Peyer's patch (tissue), 4 donors: ENCODE data around the gene MAST2.

Experiments
- POLR2A ChIP-seq, 2 donors: fragments of 450-650 bp; IDR thresholded peaks; one replicate each; pipeline ENCODE4 v1.5.1; 2017; ENCODE audit warnings: antibody characterized with exemption in 2 of 2, mild to moderate bottlenecking in 2 of 2, moderate library complexity in 2 of 2
- TF ChIP-seq, protein P1 (sequence below), 6 experiments: fragments of 450-650 bp in 4 of 6; fragments of 200-600 bp in 2 of 6; sonication (generic) in 1 of 6; IDR thresholded peaks; one replicate each; pipeline ENCODE4 v1.5.1; 2017 to 2019; ENCODE audit warnings: antibody characterized with exemption in 6 of 6, mild to moderate bottlenecking in 3 of 6, moderate library complexity in 1 of 6

DNA sequence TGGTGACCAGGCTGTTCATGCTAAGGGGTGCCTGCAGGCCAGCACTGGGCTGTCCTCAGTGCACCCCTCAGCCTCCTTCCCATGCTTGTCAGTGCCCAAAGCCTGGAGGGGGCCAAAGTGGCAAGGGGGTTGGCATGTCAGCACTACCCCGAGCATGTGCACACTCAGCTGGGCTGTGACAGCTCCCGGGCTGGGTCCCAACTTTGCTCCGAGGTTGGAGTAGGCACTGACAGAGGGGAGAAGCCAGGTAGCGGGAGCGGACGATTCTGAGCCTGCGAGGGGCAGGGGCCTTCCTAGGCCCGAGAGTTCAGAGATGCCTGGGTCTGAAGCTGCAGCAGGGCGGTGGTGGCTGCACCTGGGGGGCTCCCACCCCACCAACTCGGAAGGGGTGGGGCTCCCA is 119.0 kb downstream of the MAST2 start:
- TF ChIP-seq, protein P1, sequence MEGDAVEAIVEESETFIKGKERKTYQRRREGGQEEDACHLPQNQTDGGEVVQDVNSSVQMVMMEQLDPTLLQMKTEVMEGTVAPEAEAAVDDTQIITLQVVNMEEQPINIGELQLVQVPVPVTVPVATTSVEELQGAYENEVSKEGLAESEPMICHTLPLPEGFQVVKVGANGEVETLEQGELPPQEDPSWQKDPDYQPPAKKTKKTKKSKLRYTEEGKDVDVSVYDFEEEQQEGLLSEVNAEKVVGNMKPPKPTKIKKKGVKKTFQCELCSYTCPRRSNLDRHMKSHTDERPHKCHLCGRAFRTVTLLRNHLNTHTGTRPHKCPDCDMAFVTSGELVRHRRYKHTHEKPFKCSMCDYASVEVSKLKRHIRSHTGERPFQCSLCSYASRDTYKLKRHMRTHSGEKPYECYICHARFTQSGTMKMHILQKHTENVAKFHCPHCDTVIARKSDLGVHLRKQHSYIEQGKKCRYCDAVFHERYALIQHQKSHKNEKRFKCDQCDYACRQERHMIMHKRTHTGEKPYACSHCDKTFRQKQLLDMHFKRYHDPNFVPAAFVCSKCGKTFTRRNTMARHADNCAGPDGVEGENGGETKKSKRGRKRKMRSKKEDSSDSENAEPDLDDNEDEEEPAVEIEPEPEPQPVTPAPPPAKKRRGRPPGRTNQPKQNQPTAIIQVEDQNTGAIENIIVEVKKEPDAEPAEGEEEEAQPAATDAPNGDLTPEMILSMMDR (IDR thresholded peaks at IDR 0.05) = no peak
- no peak for TF ChIP-seq POLR2A (IDR thresholded peaks at IDR 0.05)
